Activated CD8-positive, alpha-beta memory T cell treated with anti-CD3 and anti-CD28 coated beads, Interleukin-2, amount 50 U/mL, for 48 hours (primary cell): Measurements from ENCODE around the gene CERS3.

Experiments
- DNase-seq: peaks from one replicate; pipeline ENCODE4 v3.0.0-alpha.2; 2020

The CERS3 gene

GRCh38 chr15:100373120-100373896 is 155.4 kb downstream of the CERS3 start:
- no peak for DNase-seq

DNA sequence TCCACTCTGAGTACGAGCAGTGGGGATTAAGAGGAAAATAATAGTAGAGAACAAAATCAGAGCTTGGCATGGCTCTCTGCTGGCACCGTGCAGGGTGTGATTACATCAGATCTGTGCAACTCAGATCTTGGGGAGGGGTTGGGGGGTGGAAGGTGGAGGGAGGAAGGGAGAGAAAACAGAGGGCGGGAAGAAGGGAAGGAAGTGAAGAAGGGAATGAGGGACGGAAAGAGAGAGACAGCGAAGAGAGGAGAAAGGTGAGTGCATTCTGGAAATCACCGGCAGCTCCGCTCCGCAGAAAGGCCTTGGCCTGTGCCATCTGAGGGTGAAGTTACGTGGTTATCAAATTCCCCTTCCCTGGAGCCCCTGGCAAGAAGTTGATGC is 156.0 kb downstream of the CERS3 start:
- no peak for DNase-seq

- DNase-seq: no peak
Measured at GRCh38 chr15:100355342-100355741, 173.4 kb downstream of the CERS3 start.

GRCh38 chr15:100353449-100353848 is 175.3 kb downstream of the CERS3 start:
- no peak for DNase-seq

- no peak for DNase-seq
Measured at GRCh38 chr15:100350434-100351226, 178.1 kb downstream of the CERS3 start.
